Lower leg skin (tissue), 3 donors: ENCODE results near the gene PTPRN2.

ENCODE experiments used
- POLR2A ChIP-seq, 2 donors: fragments of 450-650 bp; IDR thresholded peaks; one replicate each; pipeline ENCODE4 v1.6.1; 2016 to 2017; ENCODE audit warnings: antibody characterized with exemption in 2 of 2, mild to moderate bottlenecking in 1 of 2, moderate library complexity in 1 of 2
- TF ChIP-seq, protein P1 (sequence below), 3 donors: fragments of 450-650 bp; IDR thresholded peaks; one replicate each; pipeline ENCODE4 v1.5.1; 2016; ENCODE audit warnings: antibody characterized with exemption in 3 of 3, mild to moderate bottlenecking in 3 of 3, moderate library complexity in 2 of 3

DNA sequence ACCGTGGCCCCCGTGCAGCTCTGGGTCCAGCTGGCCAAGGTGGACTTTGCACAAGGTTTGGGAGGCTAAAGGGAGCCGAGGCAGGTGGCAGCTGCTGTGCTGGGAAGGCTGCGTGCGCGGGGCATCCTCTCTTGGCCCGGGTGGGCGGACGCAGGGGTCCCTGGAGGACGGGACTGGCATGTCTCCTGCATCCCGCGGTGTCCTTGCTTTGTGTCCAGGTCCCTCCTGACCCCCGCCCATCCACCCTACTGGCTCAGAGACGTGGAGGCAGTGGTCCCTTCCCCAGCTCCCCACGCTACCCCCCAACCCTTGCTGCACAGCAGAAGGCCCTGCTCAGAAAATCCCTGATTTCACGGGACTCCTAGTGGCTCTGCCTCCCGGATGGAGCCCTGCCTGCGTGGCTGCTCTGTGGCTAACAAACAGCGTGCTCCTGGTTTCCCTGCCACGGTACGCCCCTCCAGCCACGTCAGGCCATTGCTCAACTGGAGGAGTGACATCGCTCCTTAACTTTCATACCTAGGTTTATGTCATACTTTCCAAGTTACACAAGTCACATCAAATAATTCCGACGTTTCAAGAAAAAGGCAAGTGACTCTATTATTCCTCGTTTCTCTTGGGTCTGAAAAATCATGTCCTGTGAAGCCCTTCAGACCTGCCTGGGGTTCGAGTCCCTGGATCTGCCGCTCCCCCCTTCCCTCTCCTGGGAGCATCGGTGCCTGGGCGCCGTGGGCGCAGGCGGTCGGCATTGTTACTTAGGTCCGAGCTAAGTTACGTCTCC is 829.0 kb downstream of the PTPRN2 start:
- TF ChIP-seq, protein P1, sequence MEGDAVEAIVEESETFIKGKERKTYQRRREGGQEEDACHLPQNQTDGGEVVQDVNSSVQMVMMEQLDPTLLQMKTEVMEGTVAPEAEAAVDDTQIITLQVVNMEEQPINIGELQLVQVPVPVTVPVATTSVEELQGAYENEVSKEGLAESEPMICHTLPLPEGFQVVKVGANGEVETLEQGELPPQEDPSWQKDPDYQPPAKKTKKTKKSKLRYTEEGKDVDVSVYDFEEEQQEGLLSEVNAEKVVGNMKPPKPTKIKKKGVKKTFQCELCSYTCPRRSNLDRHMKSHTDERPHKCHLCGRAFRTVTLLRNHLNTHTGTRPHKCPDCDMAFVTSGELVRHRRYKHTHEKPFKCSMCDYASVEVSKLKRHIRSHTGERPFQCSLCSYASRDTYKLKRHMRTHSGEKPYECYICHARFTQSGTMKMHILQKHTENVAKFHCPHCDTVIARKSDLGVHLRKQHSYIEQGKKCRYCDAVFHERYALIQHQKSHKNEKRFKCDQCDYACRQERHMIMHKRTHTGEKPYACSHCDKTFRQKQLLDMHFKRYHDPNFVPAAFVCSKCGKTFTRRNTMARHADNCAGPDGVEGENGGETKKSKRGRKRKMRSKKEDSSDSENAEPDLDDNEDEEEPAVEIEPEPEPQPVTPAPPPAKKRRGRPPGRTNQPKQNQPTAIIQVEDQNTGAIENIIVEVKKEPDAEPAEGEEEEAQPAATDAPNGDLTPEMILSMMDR (IDR thresholded peaks at IDR 0.05), result no peak
- TF ChIP-seq POLR2A (IDR thresholded peaks at IDR 0.05), result no peak
